Activated gamma-delta T cell treated with Interleukin-2 at 50 U/mL for 16 hours (primary cell): Measurements from ENCODE around the gene SMIM20.

Source experiments
- DNase-seq: peaks from one replicate; pipeline ENCODE4 v3.0.0-alpha.2; 2020

Gene SMIM20

GRCh38 chr4:25962393-25962792 is 48.4 kb downstream of the SMIM20 start:
- no peak for DNase-seq

- no peak for DNase-seq
These were observed 51.6 kb downstream of the SMIM20 start for GRCh38 chr4:25965629-25966028.

GRCh38 chr4:25966171-25966570 is 52.2 kb downstream of the SMIM20 start:
- no peak for DNase-seq

GRCh38 chr4:25969374-25970155 is 55.5 kb downstream of the SMIM20 start:
- no peak for DNase-seq

GRCh38 chr4:25970226-25970675 is 56.2 kb downstream of the SMIM20 start:
- DNase-seq, result no peak

GRCh38 chr4:25970691-25971432 is 56.8 kb downstream of the SMIM20 start:
- no peak for DNase-seq

- DNase-seq, result no peak
These were observed 58.3 kb downstream of the SMIM20 start for GRCh38 chr4:25972366-25972765.

GRCh38 chr4:25972984-25973745 is 59.1 kb downstream of the SMIM20 start:
- no peak for DNase-seq

GRCh38 chr4:25976780-25977179 is 62.8 kb downstream of the SMIM20 start:
- DNase-seq, result no peak

GRCh38 chr4:25977397-25978170 is 63.6 kb downstream of the SMIM20 start:
- no peak for DNase-seq

- DNase-seq, result no peak
These were observed 64.3 kb downstream of the SMIM20 start for GRCh38 chr4:25978327-25978726.
